ENCODE results near the gene HECW1. TPM values are rescaled to one million over a fixed set of nuclear protein-coding genes. Genes with fewer than 3 reads are reported as not detected.
A peak's percentile ranks its signal among the peaks of the same experiment; 100 is the strongest.

Gene HECW1
- total and polyA plus RNA-seq, 2 of the 13 experiments (the other 11 are each of a cell fraction or from before 2014, with no cell fraction given), result not detected

DNA sequence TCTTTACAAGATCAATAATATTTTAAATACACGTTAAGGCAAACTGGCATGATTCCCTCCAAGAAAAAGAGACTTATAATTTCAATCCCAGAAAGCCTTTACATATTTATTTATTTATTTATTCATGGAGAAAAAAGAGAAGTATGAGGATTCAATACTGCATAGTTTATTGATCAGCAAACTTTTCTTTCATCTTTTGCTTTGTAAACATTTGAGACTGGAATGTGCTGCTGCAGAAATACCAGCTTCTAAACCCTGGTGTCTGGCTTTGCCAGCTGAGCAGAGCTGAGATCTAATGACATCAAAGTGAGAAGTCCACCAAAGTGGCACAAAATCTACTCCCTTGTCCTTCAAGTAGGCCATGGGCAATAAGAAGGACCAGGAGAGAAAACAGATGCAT, 376.8 kb downstream of the HECW1 start (continued):
- TF ChIP-seq ZSCAN22 (CRISPR knock-in tag; IDR thresholded peaks at IDR 0.05) (no peak), SNRNP70 (IDR thresholded peaks at IDR 0.05; ENCODE audit: low read depth, low read length) (no peak), RARA (CRISPR knock-in tag; IDR thresholded peaks at IDR 0.05) (0 out of 2 replicates have a peak, but pooled peaks have one; percentile 12), ELF4 (CRISPR knock-in tag; IDR thresholded peaks at IDR 0.05; ENCODE audit: borderline replicate concordance) (no peak), ZMAT3 (CRISPR knock-in tag; conservative IDR thresholded peaks at IDR 0.05) (no peak), ETV6 (CRISPR knock-in tag; conservative IDR thresholded peaks at IDR 0.05) (no peak), ZNF660 (CRISPR knock-in tag; IDR thresholded peaks at IDR 0.05; ENCODE audit: borderline replicate concordance, low read depth) (no peak), TBL1XR1 (IDR thresholded peaks at IDR 0.05; ENCODE audit: borderline replicate concordance, low read length, partially characterized antibody) (no peak), ZNF34 (CRISPR knock-in tag; IDR thresholded peaks at IDR 0.05; ENCODE audit: borderline replicate concordance) (no peak), ZC3H4 (CRISPR knock-in tag; IDR thresholded peaks at IDR 0.05; ENCODE audit: borderline replicate concordance) (no peak), PITX1 (CRISPR knock-in tag; IDR thresholded peaks at IDR 0.05) (no peak), FOXK1 (CRISPR knock-in tag; IDR thresholded peaks at IDR 0.05; ENCODE audit: borderline replicate concordance, low read depth) (no peak), CBX5 (CRISPR knock-in tag; IDR thresholded peaks at IDR 0.05; ENCODE audit: borderline replicate concordance) (no peak), ZFX (CRISPR knock-in tag; IDR thresholded peaks at IDR 0.05; ENCODE audit: low read depth) (no peak)
- TF ChIP-seq, protein P1, sequence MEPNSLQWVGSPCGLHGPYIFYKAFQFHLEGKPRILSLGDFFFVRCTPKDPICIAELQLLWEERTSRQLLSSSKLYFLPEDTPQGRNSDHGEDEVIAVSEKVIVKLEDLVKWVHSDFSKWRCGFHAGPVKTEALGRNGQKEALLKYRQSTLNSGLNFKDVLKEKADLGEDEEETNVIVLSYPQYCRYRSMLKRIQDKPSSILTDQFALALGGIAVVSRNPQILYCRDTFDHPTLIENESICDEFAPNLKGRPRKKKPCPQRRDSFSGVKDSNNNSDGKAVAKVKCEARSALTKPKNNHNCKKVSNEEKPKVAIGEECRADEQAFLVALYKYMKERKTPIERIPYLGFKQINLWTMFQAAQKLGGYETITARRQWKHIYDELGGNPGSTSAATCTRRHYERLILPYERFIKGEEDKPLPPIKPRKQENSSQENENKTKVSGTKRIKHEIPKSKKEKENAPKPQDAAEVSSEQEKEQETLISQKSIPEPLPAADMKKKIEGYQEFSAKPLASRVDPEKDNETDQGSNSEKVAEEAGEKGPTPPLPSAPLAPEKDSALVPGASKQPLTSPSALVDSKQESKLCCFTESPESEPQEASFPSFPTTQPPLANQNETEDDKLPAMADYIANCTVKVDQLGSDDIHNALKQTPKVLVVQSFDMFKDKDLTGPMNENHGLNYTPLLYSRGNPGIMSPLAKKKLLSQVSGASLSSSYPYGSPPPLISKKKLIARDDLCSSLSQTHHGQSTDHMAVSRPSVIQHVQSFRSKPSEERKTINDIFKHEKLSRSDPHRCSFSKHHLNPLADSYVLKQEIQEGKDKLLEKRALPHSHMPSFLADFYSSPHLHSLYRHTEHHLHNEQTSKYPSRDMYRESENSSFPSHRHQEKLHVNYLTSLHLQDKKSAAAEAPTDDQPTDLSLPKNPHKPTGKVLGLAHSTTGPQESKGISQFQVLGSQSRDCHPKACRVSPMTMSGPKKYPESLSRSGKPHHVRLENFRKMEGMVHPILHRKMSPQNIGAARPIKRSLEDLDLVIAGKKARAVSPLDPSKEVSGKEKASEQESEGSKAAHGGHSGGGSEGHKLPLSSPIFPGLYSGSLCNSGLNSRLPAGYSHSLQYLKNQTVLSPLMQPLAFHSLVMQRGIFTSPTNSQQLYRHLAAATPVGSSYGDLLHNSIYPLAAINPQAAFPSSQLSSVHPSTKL (CRISPR knock-in tag; IDR thresholded peaks at IDR 0.05), result peak; percentile 66; the same call in 1 of the 2 replicates
- TF ChIP-seq, protein P2, sequence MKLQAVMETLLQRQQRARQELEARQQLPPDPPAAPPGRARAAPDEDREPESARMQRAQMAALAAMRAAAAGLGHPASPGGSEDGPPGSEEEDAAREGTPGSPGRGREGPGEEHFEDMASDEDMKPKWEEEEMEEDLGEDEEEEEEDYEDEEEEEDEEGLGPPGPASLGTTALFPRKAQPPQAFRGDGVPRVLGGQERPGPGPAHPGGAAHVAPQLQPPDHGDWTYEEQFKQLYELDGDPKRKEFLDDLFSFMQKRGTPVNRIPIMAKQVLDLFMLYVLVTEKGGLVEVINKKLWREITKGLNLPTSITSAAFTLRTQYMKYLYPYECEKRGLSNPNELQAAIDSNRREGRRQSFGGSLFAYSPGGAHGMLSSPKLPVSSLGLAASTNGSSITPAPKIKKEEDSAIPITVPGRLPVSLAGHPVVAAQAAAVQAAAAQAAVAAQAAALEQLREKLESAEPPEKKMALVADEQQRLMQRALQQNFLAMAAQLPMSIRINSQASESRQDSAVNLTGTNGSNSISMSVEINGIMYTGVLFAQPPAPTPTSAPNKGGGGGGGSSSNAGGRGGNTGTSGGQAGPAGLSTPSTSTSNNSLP (IDR thresholded peaks at IDR 0.05; ENCODE audit: low read depth, low read length), result peak; percentile 59; the same call in 1 of the 2 replicates
- TF ChIP-seq, protein P3, sequence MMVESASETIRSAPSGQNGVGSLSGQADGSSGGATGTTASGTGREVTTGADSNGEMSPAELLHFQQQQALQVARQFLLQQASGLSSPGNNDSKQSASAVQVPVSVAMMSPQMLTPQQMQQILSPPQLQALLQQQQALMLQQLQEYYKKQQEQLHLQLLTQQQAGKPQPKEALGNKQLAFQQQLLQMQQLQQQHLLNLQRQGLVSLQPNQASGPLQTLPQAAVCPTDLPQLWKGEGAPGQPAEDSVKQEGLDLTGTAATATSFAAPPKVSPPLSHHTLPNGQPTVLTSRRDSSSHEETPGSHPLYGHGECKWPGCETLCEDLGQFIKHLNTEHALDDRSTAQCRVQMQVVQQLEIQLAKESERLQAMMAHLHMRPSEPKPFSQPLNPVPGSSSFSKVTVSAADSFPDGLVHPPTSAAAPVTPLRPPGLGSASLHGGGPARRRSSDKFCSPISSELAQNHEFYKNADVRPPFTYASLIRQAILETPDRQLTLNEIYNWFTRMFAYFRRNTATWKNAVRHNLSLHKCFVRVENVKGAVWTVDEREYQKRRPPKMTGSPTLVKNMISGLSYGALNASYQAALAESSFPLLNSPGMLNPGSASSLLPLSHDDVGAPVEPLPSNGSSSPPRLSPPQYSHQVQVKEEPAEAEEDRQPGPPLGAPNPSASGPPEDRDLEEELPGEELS (CRISPR knock-in tag; IDR thresholded peaks at IDR 0.05), result no peak; the same call in 1 of the 2 replicates
- TF ChIP-seq, protein P4, sequence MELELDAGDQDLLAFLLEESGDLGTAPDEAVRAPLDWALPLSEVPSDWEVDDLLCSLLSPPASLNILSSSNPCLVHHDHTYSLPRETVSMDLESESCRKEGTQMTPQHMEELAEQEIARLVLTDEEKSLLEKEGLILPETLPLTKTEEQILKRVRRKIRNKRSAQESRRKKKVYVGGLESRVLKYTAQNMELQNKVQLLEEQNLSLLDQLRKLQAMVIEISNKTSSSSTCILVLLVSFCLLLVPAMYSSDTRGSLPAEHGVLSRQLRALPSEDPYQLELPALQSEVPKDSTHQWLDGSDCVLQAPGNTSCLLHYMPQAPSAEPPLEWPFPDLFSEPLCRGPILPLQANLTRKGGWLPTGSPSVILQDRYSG (CRISPR knock-in tag; IDR thresholded peaks at IDR 0.05), result no peak

Measured in HepG2 (cell line).